KOPT-K1 (cell line): Measurements from ENCODE around the gene CLDN15.
"Not testable (repeated sequence)": the region's sequence is repeated elsewhere in the genome, so short reads cannot be mapped to it uniquely, and the experiment has no call there.

Source experiments
- H3K27ac ChIP-seq: fragments of 200-600 bp; sonication (generic); 2 replicates; pipeline ENCODE4 v1.5.1; 2016; ENCODE audit warnings: antibody characterized with exemption, mild to moderate bottlenecking, low read depth, low read length; ENCODE audit not compliant: poor library complexity, severe bottlenecking
- H3K36me3 ChIP-seq: fragments of 200-600 bp; sonication (generic); 2 replicates; pipeline ENCODE4 v1.5.1; 2017; ENCODE audit warnings: antibody characterized with exemption, mild to moderate bottlenecking, low read length, moderate library complexity; ENCODE audit not compliant: insufficient read depth
- H3K9me3 ChIP-seq: fragments of 200-600 bp; sonication (generic); 2 replicates; pipeline ENCODE4 v1.5.1; 2017; ENCODE audit warnings: antibody characterized with exemption, low read length, mild to moderate bottlenecking; ENCODE audit not compliant: insufficient read depth, poor library complexity, severe bottlenecking

CLDN15 gene, protein sequence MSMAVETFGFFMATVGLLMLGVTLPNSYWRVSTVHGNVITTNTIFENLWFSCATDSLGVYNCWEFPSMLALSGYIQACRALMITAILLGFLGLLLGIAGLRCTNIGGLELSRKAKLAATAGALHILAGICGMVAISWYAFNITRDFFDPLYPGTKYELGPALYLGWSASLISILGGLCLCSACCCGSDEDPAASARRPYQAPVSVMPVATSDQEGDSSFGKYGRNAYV

DNA sequence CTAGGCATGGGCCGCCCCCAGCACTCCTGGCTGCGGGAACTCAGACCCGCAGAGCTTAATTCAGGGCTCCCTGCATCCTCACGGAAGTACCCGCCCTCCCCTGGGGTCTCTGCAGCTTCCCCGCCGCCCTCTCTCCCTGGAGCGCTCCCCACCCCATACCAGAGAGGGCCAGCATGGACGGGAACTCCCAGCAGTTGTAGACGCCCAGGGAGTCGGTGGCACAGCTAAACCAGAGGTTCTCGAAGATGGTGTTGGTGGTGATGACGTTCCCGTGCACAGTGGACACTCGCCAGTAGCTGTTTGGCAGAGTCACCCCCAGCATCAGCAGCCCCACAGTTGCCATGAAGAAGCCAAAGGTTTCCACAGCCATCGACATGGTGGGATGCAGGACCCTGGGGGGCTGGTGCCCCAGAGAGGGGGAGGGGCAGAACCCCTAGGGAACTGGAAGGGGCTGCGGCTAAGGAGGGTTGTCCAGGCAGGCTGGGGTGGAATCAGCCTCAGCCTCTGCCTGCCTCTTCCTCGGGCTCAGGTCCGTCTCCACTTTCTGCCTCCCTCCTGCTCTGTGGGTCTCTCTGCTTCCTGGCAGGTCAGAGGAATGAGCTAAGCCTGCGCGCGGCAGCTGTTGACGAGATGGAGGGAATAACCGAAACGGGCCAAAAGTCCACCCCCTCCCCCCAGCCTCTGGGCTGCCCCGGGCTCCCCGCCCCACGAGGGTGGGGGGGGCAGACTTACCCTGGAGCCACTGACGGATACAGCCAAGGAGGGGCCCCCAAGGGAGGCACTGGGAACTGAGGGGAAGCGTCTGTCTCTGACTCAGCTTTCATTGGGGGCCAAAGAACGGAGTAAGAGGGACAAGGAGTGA is at the start of gene CLDN15:
CLDN15 (minus strand) TSS at position 597 of the 862 bp plus-strand sequence; CDS start at position 376, 221 bp downstream.
- Histone ChIP-seq H3K36me3 (peaks cover 74% of the 10 kb centered on the region), H3K27ac (no peak within 1 kb of the TSS), H3K9me3 (no peaks in the 10 kb centered on the region)

DNA sequence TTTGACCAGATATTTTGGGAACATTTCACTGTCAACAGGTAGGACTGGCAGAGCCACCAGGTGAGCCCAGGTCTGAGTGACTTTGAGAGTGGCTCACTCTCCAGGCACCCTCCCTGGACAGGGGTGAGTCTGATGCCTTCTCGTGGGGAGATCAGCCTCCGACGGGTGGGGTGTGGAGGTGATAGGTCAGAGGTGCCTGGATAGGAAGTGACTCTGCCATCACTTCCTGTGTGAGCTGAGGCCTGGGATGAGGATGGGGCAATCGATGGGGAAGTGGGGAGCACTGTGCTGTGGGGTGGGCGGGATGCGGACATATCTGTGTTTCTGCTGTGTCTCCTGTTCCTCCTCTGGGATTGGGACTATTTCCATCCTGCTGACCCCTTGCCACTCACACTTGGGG is 49.4 kb upstream of the CLDN15 start:
- H3K9me3 ChIP-seq, result no peaks in the 10 kb centered on the region
- no peak overlapping the region for H3K27ac ChIP-seq
- no peaks in the 10 kb centered on the region for H3K36me3 ChIP-seq

DNA sequence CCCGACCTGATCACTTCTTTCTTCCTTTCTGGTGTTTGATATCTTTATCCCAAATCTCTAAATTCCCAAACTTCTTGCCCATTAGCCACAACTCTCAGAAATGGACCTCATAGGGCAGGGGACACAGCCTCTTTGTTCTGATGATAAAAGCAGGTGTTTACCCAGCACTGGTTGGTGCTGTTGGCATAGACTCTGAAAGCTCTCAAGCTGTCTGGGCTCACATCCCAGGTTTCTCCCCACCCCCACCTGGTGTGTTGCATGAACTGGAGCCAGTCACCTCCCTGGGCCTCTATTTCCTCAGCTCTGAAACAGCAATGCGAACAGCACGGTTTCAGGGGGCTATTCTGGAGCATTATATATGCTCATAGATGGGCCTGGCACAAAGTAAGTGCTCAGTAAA is 48.3 kb upstream of the CLDN15 start:
- not testable (repeated sequence) for H3K9me3 ChIP-seq, H3K36me3 ChIP-seq, H3K27ac ChIP-seq

DNA sequence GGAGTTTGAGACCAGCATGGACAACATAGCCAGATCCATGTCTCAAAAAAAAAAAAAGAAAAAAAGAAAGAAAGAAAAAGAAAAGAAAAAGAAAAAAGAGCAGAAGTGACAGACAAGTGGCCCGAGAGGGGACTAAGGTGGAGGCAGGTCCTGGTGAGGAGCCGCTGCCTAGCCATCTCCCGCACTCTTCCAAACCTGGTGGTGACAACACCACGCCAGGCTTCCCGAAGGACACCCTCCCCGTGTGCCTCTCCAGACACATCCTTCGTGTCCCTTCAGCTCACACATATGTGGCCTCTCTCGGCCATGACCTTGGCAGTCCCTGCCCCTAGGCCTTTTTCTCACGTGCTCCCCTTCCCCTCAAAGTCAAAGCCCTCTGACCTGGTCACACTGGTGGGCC is 47.6 kb upstream of the CLDN15 start:
- no peaks in the 10 kb centered on the region for H3K9me3 ChIP-seq
- H3K36me3 ChIP-seq, result no peaks in the 10 kb centered on the region
- no peak overlapping the region for H3K27ac ChIP-seq

DNA sequence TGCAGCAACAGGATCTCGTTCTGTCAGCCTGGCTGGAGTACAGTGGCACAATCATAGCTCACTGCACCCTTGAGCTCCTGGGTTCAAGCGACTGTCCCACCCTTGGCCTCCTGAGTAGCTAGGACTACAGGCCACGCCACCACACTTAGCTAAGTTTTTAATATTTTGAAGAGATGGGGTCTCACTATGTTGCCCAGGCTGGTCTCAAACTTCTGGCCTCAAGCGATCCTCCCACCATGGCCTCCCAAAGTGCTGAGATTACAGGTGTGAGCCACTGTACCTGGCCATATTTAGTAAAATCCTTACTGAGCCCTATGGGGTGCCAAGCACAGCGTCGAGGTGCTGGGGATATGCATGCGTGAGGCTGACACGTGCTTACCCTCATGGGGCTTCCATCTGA is 43.3 kb upstream of the CLDN15 start:
- not testable (repeated sequence) for H3K36me3 ChIP-seq, H3K27ac ChIP-seq

DNA sequence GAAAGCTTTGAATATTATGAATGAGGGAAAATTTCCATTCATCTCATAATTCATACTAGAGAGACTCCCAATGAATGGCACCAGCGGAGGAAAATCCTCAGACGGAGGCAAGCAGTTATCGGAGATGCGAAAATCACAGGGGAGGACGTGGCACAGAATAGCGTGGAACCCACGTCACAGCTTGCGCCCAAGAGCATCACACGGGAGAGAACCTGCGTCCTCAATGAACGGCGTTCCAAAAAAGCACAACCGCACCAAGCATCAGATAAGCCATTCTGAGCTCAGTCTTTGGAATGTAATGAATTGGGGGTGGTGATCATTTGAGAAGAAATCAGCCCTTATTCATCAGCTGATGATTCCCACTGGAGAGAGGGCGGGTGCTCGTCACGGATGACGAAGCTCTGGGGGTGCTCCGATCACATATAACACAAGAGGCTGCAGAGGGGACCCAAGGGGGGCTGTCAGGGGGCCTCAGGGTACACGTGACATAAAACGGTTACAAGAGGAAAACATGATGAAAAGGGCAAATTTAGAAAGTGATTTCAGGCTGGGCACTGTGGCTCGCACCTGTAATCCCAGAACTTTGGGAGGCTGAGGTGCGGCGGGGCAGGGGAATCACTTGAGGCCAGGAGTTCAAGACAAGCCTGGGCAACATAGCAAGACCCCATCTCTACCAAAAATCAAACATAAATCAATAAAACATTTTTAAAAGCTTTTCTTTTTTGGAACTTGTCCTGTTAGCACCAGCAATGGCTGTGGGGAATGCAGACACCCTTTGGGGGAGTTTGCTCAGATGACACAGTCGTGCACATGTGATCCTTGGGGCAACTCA is 41.1 kb upstream of the CLDN15 start:
- Histone ChIP-seq H3K9me3 (no peaks in the 10 kb centered on the region), H3K27ac (no peak overlapping the region), H3K36me3 (no peaks in the 10 kb centered on the region)

More for the DNA sequence above, 43.3 kb upstream of the CLDN15 start:
- H3K9me3 ChIP-seq, result not testable (repeated sequence)

DNA sequence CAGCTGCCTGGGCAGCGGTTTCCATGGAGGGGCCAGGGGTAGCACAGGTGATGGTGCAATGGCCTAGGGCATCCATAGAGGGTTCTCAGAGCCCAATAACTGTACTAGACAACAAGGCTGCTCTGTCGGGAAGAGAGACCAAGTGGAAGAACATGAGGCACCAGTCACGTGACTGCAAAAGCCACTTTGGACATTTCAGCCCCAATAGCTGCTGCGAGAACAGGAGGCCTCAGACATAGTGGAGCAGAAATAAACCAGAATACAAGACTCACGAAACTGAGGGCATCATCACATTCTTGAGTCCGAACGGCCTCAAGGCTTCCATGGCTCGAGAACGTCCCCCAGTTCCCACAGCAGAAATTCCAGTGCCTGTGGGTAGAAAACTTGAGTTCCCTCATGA is 39.6 kb upstream of the CLDN15 start:
- no peaks in the 10 kb centered on the region for H3K9me3 ChIP-seq
- no peaks in the 10 kb centered on the region for H3K36me3 ChIP-seq
- no peak overlapping the region for H3K27ac ChIP-seq

DNA sequence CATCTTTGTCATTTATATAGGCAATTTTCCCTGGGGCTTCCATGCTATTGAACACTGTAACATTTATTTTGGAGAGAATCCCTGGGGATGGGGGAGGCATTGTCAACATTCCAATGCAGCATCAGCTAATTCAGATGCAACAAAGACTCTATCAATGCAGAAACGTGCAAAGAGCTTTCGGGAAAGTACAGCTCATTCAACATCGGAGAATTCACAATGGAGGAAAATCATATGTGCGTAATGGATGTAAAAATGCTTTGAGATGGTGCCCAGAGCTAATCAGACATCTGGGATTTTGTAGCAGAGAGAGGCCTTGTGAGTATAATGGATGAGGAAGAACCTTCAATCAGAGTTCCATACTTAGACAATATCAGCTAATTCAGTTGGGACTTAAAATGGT is 35.6 kb upstream of the CLDN15 start:
- no peaks in the 10 kb centered on the region for H3K9me3 ChIP-seq
- H3K27ac ChIP-seq, result no peak overlapping the region
- H3K36me3 ChIP-seq, result no peaks in the 10 kb centered on the region

DNA sequence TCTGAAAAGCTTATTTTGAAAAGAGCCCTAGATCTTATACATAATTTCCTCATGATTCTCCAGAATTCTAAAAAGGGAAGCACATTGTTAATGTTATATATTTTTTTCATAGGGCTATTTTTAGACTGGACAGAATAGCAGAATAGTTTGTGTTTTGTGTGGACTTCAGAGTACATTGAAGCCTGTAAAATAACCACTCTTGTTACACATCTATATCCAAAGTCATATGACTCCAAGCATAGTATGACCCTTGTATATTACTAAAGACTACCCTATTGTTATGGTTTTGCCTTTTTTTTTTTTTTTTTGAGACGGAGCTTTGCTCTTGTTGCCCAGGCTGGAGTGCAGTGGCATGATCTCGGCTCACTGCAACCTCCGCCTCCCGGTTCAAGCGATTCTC is 33.4 kb upstream of the CLDN15 start:
- no peaks in the 10 kb centered on the region for H3K36me3 ChIP-seq
- H3K9me3 ChIP-seq, result no peaks in the 10 kb centered on the region
- H3K27ac ChIP-seq, result no peak overlapping the region

DNA sequence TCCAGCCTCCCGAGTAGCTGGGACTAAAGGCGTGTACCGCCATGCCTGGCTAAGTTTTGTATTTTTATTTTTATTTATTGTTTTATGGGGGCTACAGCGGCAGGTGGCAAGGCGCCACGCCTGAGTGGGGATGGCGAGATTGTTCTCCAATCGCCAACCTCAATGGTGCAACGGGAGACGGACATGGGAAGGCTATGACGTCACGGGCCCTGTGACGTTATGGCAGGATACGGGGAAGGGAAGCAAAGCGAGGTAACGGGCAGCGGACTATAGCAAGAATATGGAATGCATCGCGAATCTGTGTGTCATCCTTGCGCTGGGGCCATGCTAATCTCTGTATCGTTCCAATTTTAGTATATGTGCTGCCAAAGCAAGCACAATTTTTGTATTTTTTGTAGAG is 32.1 kb upstream of the CLDN15 start:
- H3K27ac ChIP-seq, result no peak overlapping the region
- H3K36me3 ChIP-seq, result no peaks in the 10 kb centered on the region
- H3K9me3 ChIP-seq, result no peaks in the 10 kb centered on the region

DNA sequence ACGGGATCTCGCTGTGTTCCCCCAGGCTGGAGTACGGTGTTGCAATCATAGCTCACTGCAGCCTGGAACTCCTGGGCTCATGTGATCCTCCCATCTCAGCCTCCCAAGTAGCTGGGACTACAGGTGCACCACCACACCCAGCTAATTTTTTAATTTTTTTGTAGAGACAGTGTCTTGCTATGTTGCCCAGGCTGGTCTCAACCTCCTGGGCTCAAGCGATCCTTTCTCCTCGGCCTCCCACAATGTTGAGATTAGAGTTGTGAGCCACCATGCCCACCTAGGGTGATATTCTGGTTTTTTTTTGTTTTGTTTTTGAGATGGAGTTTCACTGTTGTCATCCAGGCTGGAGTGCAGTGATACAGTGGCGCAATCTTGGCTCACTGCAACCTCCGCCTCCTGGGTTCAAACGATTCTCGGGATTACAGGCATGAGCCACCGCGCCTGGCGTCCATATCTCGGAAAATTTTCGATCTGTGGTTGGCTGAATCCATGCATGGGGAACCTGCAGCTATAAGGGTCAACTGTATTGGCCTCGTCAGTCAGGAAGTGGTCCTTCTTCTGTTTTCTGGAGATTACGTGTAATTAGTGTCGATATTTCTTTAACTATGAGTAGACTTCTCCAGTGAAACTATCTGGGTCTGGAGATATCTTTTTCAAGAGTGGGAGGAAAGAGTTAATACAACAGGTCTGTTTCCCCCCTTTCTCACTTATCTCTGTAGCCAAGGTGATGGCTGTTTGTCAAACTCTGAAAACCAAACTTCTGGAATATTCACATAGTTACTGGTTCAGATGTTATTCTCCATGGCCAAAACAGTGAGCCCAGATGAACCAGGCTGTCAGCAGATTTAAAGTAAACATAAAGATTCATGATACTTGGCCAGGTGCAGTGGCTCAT is 28.3 kb upstream of the CLDN15 start:
- no peaks in the 10 kb centered on the region for H3K36me3 ChIP-seq
- no peaks in the 10 kb centered on the region for H3K9me3 ChIP-seq

DNA sequence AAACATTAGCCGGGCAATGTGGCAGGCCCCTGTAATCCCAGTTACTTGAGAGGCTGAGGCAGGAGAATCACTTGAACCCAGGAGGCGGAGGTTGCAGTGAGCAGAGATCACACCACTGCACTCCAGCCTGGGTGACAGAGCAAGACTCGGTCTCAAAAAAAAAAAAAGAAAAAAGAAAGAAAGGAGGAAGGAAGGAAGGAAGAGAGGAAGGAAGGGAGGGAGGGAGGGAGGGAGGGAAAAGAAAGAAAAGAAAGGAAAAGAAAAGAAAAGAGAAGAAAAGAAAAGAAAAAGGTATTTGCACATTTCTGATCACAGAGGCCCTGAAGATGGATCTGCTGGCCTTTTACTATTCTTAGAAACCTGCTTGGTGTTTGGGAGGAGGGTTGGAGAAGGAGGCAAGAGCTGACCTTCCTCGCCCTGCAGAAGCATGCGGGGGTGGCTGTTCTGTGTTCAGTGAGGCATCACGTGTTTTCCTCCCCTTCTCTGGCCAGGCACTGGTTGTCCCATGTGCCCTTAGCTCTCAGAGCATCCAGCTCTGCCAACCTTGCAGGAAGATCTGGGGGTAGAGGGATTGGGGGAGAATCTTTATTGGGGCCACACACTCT is 26.6 kb upstream of the CLDN15 start:
- H3K9me3 ChIP-seq, H3K36me3 ChIP-seq, H3K27ac ChIP-seq: not testable (repeated sequence)

More for the DNA sequence above, 28.3 kb upstream of the CLDN15 start:
- H3K27ac ChIP-seq, result no peak overlapping the region

DNA sequence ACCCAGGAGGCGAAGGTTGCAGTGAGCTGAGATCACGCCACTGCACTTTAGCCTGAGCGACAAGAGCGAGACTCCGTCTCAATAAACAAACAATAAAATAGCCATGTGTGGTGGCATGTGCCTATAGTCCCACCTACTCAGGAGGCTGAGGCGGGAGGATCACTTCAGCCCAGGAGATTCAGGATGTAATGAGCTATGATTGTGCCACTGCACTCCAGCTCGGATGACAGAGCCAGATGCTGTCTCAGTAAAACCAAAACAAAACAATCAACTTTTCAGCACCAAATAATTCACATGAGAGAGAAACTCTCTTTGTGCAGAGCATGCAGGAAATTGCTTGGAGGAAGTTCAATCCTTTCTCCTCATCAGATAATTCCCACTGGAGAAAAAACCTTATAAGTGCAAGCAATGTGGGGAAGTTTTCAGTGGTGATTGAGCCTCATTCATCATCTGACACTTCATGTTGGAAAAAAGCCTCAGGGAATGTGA is 20.7 kb upstream of the CLDN15 start:
- Histone ChIP-seq H3K36me3 (no peaks in the 10 kb centered on the region), H3K27ac (no peak overlapping the region)

DNA sequence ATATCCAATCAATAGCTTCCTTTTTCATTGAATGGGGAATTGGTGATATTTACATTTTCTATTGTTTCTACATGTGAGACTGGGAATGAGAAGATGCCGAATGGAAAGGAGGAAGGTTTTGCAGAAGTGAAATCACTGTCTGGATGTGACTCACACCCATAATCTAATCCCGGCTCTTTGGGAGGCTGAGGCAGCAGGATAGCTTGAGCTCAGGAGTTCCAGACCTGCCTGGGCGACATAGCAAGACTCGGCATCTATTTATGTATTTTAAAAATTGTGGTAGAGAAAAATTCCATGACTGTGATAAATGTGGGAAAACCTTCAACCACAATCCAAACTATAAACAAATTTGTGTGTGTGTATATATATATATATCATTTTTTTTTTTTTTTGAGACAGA is 18.2 kb upstream of the CLDN15 start:
- Histone ChIP-seq H3K27ac (no peak overlapping the region), H3K36me3 (no peaks in the 10 kb centered on the region), H3K9me3 (no peaks in the 10 kb centered on the region)

More for the DNA sequence above, 20.7 kb upstream of the CLDN15 start:
- H3K9me3 ChIP-seq, result no peaks in the 10 kb centered on the region
